BLaER1 (cell line): ENCODE results near the gene ASTN1.
A peak's percentile ranks its signal among the peaks of the same experiment; 100 is the strongest.
"Not testable (repeated sequence)": the region's sequence is repeated elsewhere in the genome, so short reads cannot be mapped to it uniquely, and the experiment has no call there.

Experiments used
- H3K27ac ChIP-seq: shearing (Covaris generic); formaldehyde crosslinking; 2 replicates; pipeline ENCODE4 v1.8.1; 2022
- H3K27me3 ChIP-seq: shearing (Covaris generic); formaldehyde crosslinking; 2 replicates; pipeline ENCODE4 v1.8.1; 2022
- H3K36me3 ChIP-seq: shearing (Covaris generic); formaldehyde crosslinking; 2 replicates; pipeline ENCODE4 v1.8.1; 2022
- H3K4me1 ChIP-seq: shearing (Covaris generic); formaldehyde crosslinking; 2 replicates; pipeline ENCODE4 v1.8.1; 2022
- H3K4me2 ChIP-seq: shearing (Covaris generic); formaldehyde crosslinking; 2 replicates; pipeline ENCODE4 v1.8.1; 2022
- H3K4me3 ChIP-seq: shearing (Covaris generic); formaldehyde crosslinking; 2 replicates; pipeline ENCODE4 v1.8.1; 2022
- H3K9ac ChIP-seq: shearing (Covaris generic); formaldehyde crosslinking; 2 replicates; pipeline ENCODE4 v1.8.1; 2022
- H3K9me3 ChIP-seq: shearing (Covaris generic); formaldehyde crosslinking; 2 replicates; pipeline ENCODE4 v1.8.1; 2022
- H4K20me1 ChIP-seq: shearing (Covaris generic); formaldehyde crosslinking; 2 replicates; pipeline ENCODE4 v1.8.1; 2022
- Cebpa-rat ChIP-seq: shearing (Covaris generic); IDR thresholded peaks from 2 replicates; pipeline ENCODE4 v1.8.1; 2022

ASTN1 gene

GRCh38 chr1:177077734-177078499, 86.6 kb downstream of the ASTN1 start:
- no peak for TF ChIP-seq Cebpa-rat
- H3K4me1 ChIP-seq, result peaks cover 34% of the 10 kb centered on the region
- H3K9ac ChIP-seq, result no peak overlapping the region
- no peak overlapping the region for H3K27ac ChIP-seq
- H3K36me3 ChIP-seq, result no peaks in the 10 kb centered on the region
- no peak overlapping the region for H3K4me2 ChIP-seq
- no peak overlapping the region for H3K4me3 ChIP-seq
- no peaks in the 10 kb centered on the region for H3K9me3 ChIP-seq
- H3K27me3 ChIP-seq, result no peaks in the 10 kb centered on the region
- H4K20me1 ChIP-seq, result no peaks in the 10 kb centered on the region

GRCh38 chr1:177077006-177077405, 87.5 kb downstream of the ASTN1 start:
- H3K27ac ChIP-seq, result no peak overlapping the region
- no peak overlapping the region for H3K9ac ChIP-seq
- no peaks in the 10 kb centered on the region for H3K36me3 ChIP-seq
- TF ChIP-seq Cebpa-rat, result no peak
- H3K4me3 ChIP-seq, result no peak overlapping the region
- no peaks in the 10 kb centered on the region for H3K9me3 ChIP-seq
- no peaks in the 10 kb centered on the region for H4K20me1 ChIP-seq
- peaks cover 41% of the 10 kb centered on the region for H3K4me1 ChIP-seq
- H3K4me2 ChIP-seq, result no peak overlapping the region
- no peaks in the 10 kb centered on the region for H3K27me3 ChIP-seq

DNA sequence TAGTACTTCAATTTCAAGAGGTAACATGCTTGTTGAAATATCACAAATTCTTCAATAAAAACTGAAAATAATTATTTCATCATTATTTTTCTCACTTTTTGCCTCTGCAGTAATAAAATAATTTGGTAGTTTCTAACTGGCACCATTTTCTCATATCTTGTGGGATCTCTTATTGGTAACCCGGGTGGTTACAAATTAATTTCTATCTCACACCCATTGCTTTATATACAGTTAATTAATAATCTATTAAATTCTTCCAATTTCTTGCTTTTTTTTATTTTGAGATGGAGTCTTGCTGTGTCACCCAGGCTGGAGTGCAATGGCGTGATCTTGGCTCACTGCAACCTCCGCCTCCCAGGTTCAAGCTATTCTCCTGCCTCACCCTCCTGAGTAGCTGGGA, 89.7 kb downstream of the ASTN1 start:
- H3K27ac ChIP-seq, H3K4me3 ChIP-seq, H3K9ac ChIP-seq, H3K27me3 ChIP-seq, H3K9me3 ChIP-seq, H3K4me2 ChIP-seq, H3K36me3 ChIP-seq, H4K20me1 ChIP-seq: not testable (repeated sequence)
- H3K4me1 ChIP-seq, result peaks cover 25% of the 10 kb centered on the region

GRCh38 chr1:177069490-177069889, 95.0 kb downstream of the ASTN1 start:
- H3K36me3 ChIP-seq, result no peaks in the 10 kb centered on the region
- no peak overlapping the region for H3K4me3 ChIP-seq
- no peak for TF ChIP-seq Cebpa-rat
- no peaks in the 10 kb centered on the region for H3K27me3 ChIP-seq
- no peaks in the 10 kb centered on the region for H3K9me3 ChIP-seq
- no peak overlapping the region for H3K9ac ChIP-seq
- H3K4me1 ChIP-seq, result peaks cover 25% of the 10 kb centered on the region
- H4K20me1 ChIP-seq, result no peaks in the 10 kb centered on the region
- H3K27ac ChIP-seq, result no peak overlapping the region
- peak overlapping the region; percentile 17 for H3K4me2 ChIP-seq

DNA sequence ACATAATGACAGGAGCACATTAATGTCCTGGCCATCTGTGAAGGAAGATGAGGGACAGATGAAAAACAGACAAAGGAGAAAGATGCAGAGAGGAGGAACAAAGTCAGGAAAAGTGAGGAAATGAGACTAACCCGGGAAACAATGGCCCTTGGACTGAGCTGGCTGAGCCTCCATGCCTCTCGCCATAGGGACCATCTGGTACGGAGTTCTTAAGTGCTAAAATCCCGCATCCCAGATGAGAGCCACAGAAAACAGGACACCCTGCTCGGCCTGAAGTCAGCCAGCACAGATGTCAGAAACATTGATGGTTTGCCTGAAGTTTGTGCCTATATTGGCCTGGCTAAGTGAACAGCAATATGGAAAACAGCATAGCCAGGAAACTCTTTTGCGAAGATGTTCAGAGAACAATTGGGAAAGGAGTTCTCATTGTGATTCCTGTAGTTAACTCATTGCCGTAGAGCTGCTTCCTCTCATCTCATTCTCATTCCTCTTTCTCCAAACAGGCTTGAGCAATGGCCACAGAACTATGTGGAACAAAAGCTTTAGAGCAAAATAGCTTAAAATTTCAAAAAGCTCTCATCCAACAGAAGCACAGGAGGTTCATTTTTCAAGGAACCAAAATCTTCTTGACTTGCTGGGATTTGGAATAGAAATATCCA, 96.6 kb downstream of the ASTN1 start:
- H3K36me3 ChIP-seq, result no peaks in the 10 kb centered on the region
- H3K27ac ChIP-seq, result no peak overlapping the region
- no peak overlapping the region for H3K4me2 ChIP-seq
- no peaks in the 10 kb centered on the region for H3K9me3 ChIP-seq
- TF ChIP-seq Cebpa-rat, result no peak
- H3K9ac ChIP-seq, result no peak overlapping the region
- no peaks in the 10 kb centered on the region for H3K27me3 ChIP-seq
- H3K4me3 ChIP-seq, result no peak overlapping the region
- H3K4me1 ChIP-seq, result peaks cover 17% of the 10 kb centered on the region
- no peaks in the 10 kb centered on the region for H4K20me1 ChIP-seq

GRCh38 chr1:177065430-177065829, 99.1 kb downstream of the ASTN1 start:
- no peak overlapping the region for H3K9ac ChIP-seq
- H3K27me3 ChIP-seq, result no peaks in the 10 kb centered on the region
- no peak overlapping the region for H3K27ac ChIP-seq
- H3K4me2 ChIP-seq, result no peak overlapping the region
- TF ChIP-seq Cebpa-rat, result no peak
- H4K20me1 ChIP-seq, result no peaks in the 10 kb centered on the region
- H3K4me1 ChIP-seq, result peaks cover 10% of the 10 kb centered on the region
- H3K9me3 ChIP-seq, result no peaks in the 10 kb centered on the region
- H3K36me3 ChIP-seq, result no peaks in the 10 kb centered on the region
- no peak overlapping the region for H3K4me3 ChIP-seq

- H4K20me1 ChIP-seq, result no peaks in the 10 kb centered on the region
- no peak overlapping the region for H3K4me3 ChIP-seq
- H3K4me1 ChIP-seq, result peaks cover under 1% of the 10 kb centered on the region; the same call in 1 of the 2 replicates
- H3K27me3 ChIP-seq, result no peaks in the 10 kb centered on the region
- no peaks in the 10 kb centered on the region for H3K9me3 ChIP-seq
- TF ChIP-seq Cebpa-rat, result no peak
- H3K9ac ChIP-seq, result no peak overlapping the region
- no peak overlapping the region for H3K4me2 ChIP-seq
- H3K36me3 ChIP-seq, result no peaks in the 10 kb centered on the region
- no peak overlapping the region for H3K27ac ChIP-seq
Observed at GRCh38 chr1:177063648-177064047, 100.9 kb downstream of the ASTN1 start.

DNA sequence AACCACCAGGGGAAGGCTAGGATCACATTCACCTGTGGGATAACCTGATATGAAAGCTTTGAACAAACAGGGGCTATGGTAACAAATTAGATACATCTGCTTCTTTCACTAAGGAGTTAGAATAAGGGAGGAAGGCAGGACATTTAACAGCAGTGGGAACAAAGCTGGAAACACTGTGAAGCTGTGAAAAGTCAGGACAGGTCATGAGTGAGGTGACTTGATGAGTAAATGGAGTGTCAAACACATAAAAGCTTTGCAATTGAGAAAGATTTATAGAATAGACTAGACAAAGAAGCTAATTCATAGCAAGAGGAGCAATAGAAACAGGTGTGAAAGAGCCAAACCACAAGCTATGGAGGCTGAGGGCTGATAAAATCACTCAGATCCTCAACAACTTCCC, 110.0 kb downstream of the ASTN1 start:
- no peaks in the 10 kb centered on the region for H3K27me3 ChIP-seq
- H3K9me3 ChIP-seq, result no peaks in the 10 kb centered on the region
- no peaks in the 10 kb centered on the region for H3K36me3 ChIP-seq
- peaks cover 16% of the 10 kb centered on the region for H3K4me1 ChIP-seq
- no peak overlapping the region for H3K9ac ChIP-seq
- H3K27ac ChIP-seq, result no peak overlapping the region
- no peak overlapping the region for H3K4me3 ChIP-seq
- no peaks in the 10 kb centered on the region for H4K20me1 ChIP-seq
- no peak for TF ChIP-seq Cebpa-rat
- no peak overlapping the region for H3K4me2 ChIP-seq

DNA sequence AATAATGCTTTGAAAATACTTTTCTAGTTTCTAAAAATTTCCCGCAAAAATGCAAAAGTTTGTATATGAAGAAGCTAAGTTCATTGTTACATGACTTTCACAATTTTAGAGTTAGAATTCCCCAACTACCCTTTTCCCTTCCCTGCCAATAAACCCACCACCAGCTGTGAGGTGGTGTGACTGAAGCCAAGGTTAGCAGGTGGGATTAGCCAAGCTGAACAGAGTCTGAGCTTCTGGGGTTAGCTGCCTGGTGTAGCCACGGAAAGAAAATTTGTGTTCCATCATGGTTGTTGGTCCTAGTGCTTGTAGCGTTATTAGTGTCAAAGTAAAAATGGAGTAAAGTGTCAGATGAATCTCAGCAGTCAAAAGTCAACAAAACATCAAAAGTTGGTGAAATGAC, 110.9 kb downstream of the ASTN1 start:
- H3K27me3 ChIP-seq, result no peaks in the 10 kb centered on the region
- H3K9me3 ChIP-seq, result no peaks in the 10 kb centered on the region
- peak overlapping the region; percentile 46 for H3K4me2 ChIP-seq
- no peak overlapping the region for H3K27ac ChIP-seq
- H3K4me3 ChIP-seq, result no peak overlapping the region
- TF ChIP-seq Cebpa-rat, result no peak
- peaks cover 16% of the 10 kb centered on the region for H3K4me1 ChIP-seq
- H3K9ac ChIP-seq, result no peak overlapping the region
- no peaks in the 10 kb centered on the region for H4K20me1 ChIP-seq
- no peaks in the 10 kb centered on the region for H3K36me3 ChIP-seq

GRCh38 chr1:177048314-177049069, 116.0 kb downstream of the ASTN1 start:
- no peaks in the 10 kb centered on the region for H4K20me1 ChIP-seq
- H3K27ac ChIP-seq, result no peak overlapping the region
- no peak for TF ChIP-seq Cebpa-rat
- no peaks in the 10 kb centered on the region for H3K9me3 ChIP-seq
- no peak overlapping the region for H3K4me3 ChIP-seq
- peaks cover 9% of the 10 kb centered on the region for H3K4me1 ChIP-seq
- no peaks in the 10 kb centered on the region for H3K27me3 ChIP-seq
- H3K9ac ChIP-seq, result no peak overlapping the region
- H3K4me2 ChIP-seq, result no peak overlapping the region
- no peaks in the 10 kb centered on the region for H3K36me3 ChIP-seq
